Measurements from ENCODE around the gene CD180. TPM values are rescaled to one million over a fixed set of nuclear protein-coding genes. Genes with fewer than 3 reads are reported as not detected.

CD180 gene
- polyA plus RNA-seq (2013, experiment 1 of 2), result not detected
- polyA plus RNA-seq (2013, experiment 2 of 2), result not detected

DNA sequence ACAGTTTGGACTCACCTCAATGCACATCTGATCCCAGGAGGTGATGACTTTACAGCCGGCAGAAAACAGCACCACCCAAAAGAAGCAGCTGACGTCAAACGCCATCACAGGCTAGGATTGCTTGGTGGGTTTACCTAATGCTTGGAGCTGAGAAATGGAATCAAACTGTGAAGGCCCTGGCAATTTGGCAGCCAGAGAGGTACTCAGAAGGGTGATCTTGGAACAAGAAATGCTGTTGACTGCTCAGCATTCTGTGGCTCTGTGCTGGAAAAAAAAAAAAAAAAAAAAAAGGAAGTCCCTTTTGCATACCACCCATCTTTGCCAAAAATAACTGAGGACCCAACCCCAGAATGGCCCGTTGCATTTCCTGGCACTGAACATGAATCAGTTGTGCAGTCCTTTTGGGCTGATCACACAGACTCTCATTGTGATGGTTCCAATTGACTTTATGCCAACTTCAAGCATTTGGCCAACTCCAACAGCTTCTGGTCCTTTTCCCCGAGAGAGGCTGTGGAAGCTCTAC is at the start of gene CD180:
TSS of gene CD180 (minus strand) at position 263 of the 523 bp plus-strand sequence. CDS start at position 105, 158 bp downstream.
- Histone ChIP-seq H3K18ac (ENCODE audit: low read length) (no peak within 1 kb of the TSS), H3K4me2 (ENCODE audit: low read length) (no peak within 1 kb of the TSS), H3K4me3 (ENCODE audit: low read length) (no peak within 1 kb of the TSS), H3K27me3 (ENCODE audit: insufficient read depth, low read length, poor library complexity) (no peaks in the 10 kb centered on the region), H2BK5ac (ENCODE audit: low read length) (no peak within 1 kb of the TSS), H3K79me2 (ENCODE audit: control insufficient read depth, insufficient read depth, low read length) (no peaks in the 10 kb centered on the region), H3K27ac (ENCODE audit: low read depth, low read length) (no peak within 1 kb of the TSS), H3K4ac (ENCODE audit: low read depth, low read length) (no peak within 1 kb of the TSS), H3K4me1 (ENCODE audit: control insufficient read depth, low read depth, low read length) (no peaks in the 10 kb centered on the region), H4K5ac (ENCODE audit: low read length) (no peak within 1 kb of the TSS), H2BK120ac (ENCODE audit: low read depth, low read length) (no peak within 1 kb of the TSS), H3K56ac (ENCODE audit: low read length) (no peak within 1 kb of the TSS), H4K8ac (ENCODE audit: low read depth, low read length) (no peak within 1 kb of the TSS), H3K36me3 (ENCODE audit: control insufficient read depth, insufficient read depth, low read length) (no peaks in the 10 kb centered on the region), H3K79me1 (ENCODE audit: low read length) (no peaks in the 10 kb centered on the region), H3K23ac (ENCODE audit: low read length) (no peak within 1 kb of the TSS), H2AK5ac (ENCODE audit: low read length) (no peak within 1 kb of the TSS), H3K9ac (ENCODE audit: low read length) (no peak within 1 kb of the TSS), H2BK15ac (replicated peaks; ENCODE audit: low read depth) (no peak within 1 kb of the TSS)
- DNase-seq, result no peak
- WGBS (ENCODE audit: extremely low coverage, insufficient coverage, low lambda C conversion rate), result no CpG with 5 or more reads among the region's 5 CpGs

DNA sequence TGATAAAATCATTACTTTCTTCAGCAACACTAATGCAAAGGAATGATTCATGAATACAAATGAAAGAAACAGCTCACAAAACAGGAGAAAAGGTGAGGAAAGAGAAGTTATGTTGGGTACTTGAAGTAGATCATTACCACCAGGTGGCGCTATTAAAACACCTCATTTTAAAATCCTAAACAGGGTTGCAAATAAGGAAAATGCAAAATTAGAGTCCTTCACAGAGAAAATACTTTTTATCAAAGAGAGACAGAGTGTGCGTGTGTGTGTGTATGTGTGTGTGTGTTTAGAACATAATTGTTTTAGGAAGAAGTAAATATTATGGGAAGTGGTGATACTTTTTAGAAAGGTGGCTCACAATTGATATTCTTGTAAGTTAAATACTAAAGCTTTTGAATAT is 49.5 kb upstream of the CD180 start:
- H3K27me3 ChIP-seq (ENCODE audit: insufficient read depth, low read length, poor library complexity), result no peaks in the 10 kb centered on the region
- H3K4ac ChIP-seq (ENCODE audit: low read depth, low read length), result no peak overlapping the region
- H2BK15ac ChIP-seq (replicated peaks; ENCODE audit: low read depth), result no peak overlapping the region
- no peak overlapping the region for H2BK120ac ChIP-seq (ENCODE audit: low read depth, low read length)
- no peaks in the 10 kb centered on the region for H3K36me3 ChIP-seq (ENCODE audit: control insufficient read depth, insufficient read depth, low read length)
- no peak overlapping the region for H4K8ac ChIP-seq (ENCODE audit: low read depth, low read length)
- H4K5ac ChIP-seq (ENCODE audit: low read length), result no peak overlapping the region
- no peak overlapping the region for H2BK5ac ChIP-seq (ENCODE audit: low read length)
- no peak overlapping the region for H3K4me2 ChIP-seq (ENCODE audit: low read length)
- H3K4me1 ChIP-seq (ENCODE audit: control insufficient read depth, low read depth, low read length), result no peaks in the 10 kb centered on the region
- H3K79me1 ChIP-seq (ENCODE audit: low read length), result no peaks in the 10 kb centered on the region
- no peak overlapping the region for H3K9ac ChIP-seq (ENCODE audit: low read length)
- no peaks in the 10 kb centered on the region for H3K79me2 ChIP-seq (ENCODE audit: control insufficient read depth, insufficient read depth, low read length)
- no peak overlapping the region for H3K4me3 ChIP-seq (ENCODE audit: low read length)
- peak; percentile 65 for DNase-seq
- H2AK5ac ChIP-seq (ENCODE audit: low read length), result no peak overlapping the region
- H3K18ac ChIP-seq (ENCODE audit: low read length), result no peak overlapping the region
- H3K27ac ChIP-seq (ENCODE audit: low read depth, low read length), result no peak overlapping the region
- WGBS (ENCODE audit: extremely low coverage, insufficient coverage, low lambda C conversion rate), result 100% methylated on average over 1 of the region's 2 CpGs
- no peak overlapping the region for H3K56ac ChIP-seq (ENCODE audit: low read length)
- no peak overlapping the region for H3K23ac ChIP-seq (ENCODE audit: low read length)

DNA sequence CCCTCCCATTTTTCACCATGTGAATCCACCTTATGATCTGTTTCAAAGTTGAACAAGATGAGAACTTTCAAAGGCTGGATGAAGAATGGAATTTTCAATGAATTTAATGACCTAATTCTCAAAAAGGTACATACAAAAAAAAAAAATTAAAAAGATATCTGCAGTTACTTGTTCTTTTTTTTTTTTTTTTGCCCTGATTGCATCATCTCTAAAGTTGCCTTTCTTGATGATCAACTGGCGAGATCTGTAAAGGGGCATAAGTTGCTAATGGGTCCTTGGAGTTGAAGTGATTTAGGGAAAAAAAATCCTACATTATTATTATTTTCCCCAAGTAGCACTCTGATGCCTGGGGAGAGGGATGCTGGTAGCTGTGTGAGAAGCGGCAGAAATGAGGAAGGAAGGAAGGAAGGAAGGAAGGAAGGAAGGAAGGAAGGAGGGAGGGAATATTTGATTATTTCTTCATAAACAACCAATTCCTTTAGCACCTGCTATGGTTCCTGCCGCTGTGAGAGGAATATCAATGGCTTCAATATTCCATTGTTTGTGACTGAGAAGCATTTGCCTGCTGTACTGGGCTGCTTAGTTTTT is 48.8 kb upstream of the CD180 start:
- no peak for DNase-seq
- Histone ChIP-seq H3K79me1 (ENCODE audit: low read length) (no peaks in the 10 kb centered on the region), H4K5ac (ENCODE audit: low read length) (no peak overlapping the region), H4K8ac (ENCODE audit: low read depth, low read length) (no peak overlapping the region), H2BK120ac (ENCODE audit: low read depth, low read length) (no peak overlapping the region), H3K27ac (ENCODE audit: low read depth, low read length) (no peak overlapping the region), H3K4me2 (ENCODE audit: low read length) (no peak overlapping the region), H3K36me3 (ENCODE audit: control insufficient read depth, insufficient read depth, low read length) (no peaks in the 10 kb centered on the region), H3K9ac (ENCODE audit: low read length) (no peak overlapping the region), H2AK5ac (ENCODE audit: low read length) (no peak overlapping the region), H2BK5ac (ENCODE audit: low read length) (no peak overlapping the region), H3K18ac (ENCODE audit: low read length) (no peak overlapping the region), H3K56ac (ENCODE audit: low read length) (no peak overlapping the region), H3K4me1 (ENCODE audit: control insufficient read depth, low read depth, low read length) (no peaks in the 10 kb centered on the region), H3K4ac (ENCODE audit: low read depth, low read length) (no peak overlapping the region), H3K79me2 (ENCODE audit: control insufficient read depth, insufficient read depth, low read length) (no peaks in the 10 kb centered on the region), H3K4me3 (ENCODE audit: low read length) (no peak overlapping the region), H3K27me3 (ENCODE audit: insufficient read depth, low read length, poor library complexity) (no peaks in the 10 kb centered on the region), H3K23ac (ENCODE audit: low read length) (no peak overlapping the region), H2BK15ac (replicated peaks; ENCODE audit: low read depth) (no peak overlapping the region)
- no CpG with 5 or more reads among the region's 3 CpGs for WGBS (ENCODE audit: extremely low coverage, insufficient coverage, low lambda C conversion rate)

DNA sequence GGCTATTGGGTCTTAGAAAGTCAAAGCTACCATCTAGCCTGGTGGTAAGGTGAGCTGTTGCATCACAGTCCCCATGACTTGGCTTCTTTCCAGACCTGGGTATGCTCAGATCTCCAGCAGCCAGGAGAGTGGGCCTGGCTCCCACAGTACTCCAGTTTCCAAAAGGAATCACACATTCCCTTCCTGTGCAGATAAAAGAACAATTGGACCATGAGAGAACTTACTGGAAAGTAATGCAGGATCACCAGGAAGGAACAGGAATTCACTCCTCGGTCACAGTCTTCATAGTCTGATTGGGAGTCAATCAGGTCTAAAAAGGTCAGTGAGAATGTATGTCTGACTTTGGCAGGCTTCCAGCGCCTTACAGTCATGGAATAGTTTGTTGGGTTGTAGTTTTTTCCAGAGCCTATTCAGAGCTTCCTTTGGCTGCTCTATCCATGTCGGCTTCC is 47.8 kb upstream of the CD180 start:
- DNase-seq, result no peak
- Histone ChIP-seq H3K27ac (ENCODE audit: low read depth, low read length) (no peak overlapping the region), H3K36me3 (ENCODE audit: control insufficient read depth, insufficient read depth, low read length) (no peaks in the 10 kb centered on the region)

DNA sequence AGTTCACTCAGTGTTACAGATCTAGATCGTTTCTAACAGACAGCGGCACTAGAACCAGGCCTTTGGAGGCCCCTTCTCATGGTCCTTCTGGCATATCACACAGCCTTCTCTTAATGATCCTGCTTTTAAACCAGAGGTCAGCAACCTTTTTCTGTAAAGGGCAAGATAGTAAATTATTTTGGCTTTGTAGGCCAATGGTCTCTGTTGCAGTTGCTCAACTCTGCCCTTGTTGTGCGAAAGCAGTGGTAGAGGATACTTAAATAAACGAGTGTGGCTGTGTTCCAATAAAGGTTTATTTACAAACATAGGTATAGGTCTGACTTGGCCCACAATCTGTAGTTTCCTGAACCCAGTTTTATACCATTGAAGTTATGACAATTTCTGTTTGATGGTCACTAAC is 47.3 kb upstream of the CD180 start:
- Histone ChIP-seq H2BK15ac (replicated peaks; ENCODE audit: low read depth) (no peak overlapping the region), H3K36me3 (ENCODE audit: control insufficient read depth, insufficient read depth, low read length) (no peaks in the 10 kb centered on the region), H3K4me3 (ENCODE audit: low read length) (no peak overlapping the region), H3K27ac (ENCODE audit: low read depth, low read length) (no peak overlapping the region), H3K27me3 (ENCODE audit: insufficient read depth, low read length, poor library complexity) (no peaks in the 10 kb centered on the region), H3K79me1 (ENCODE audit: low read length) (no peaks in the 10 kb centered on the region), H3K4me2 (ENCODE audit: low read length) (no peak overlapping the region), H3K79me2 (ENCODE audit: control insufficient read depth, insufficient read depth, low read length) (no peaks in the 10 kb centered on the region), H2AK5ac (ENCODE audit: low read length) (no peak overlapping the region), H2BK5ac (ENCODE audit: low read length) (no peak overlapping the region), H3K18ac (ENCODE audit: low read length) (no peak overlapping the region), H4K8ac (ENCODE audit: low read depth, low read length) (no peak overlapping the region), H2BK120ac (ENCODE audit: low read depth, low read length) (no peak overlapping the region), H3K23ac (ENCODE audit: low read length) (no peak overlapping the region), H3K4ac (ENCODE audit: low read depth, low read length) (no peak overlapping the region), H3K9ac (ENCODE audit: low read length) (no peak overlapping the region), H3K56ac (ENCODE audit: low read length) (no peak overlapping the region), H4K5ac (ENCODE audit: low read length) (no peak overlapping the region), H3K4me1 (ENCODE audit: control insufficient read depth, low read depth, low read length) (no peaks in the 10 kb centered on the region)
- no peak for DNase-seq
- WGBS (ENCODE audit: extremely low coverage, insufficient coverage, low lambda C conversion rate), result no CpG with 5 or more reads among the region's 4 CpGs

More for the DNA sequence above, 47.8 kb upstream of the CD180 start:
- Histone ChIP-seq H2BK15ac (replicated peaks; ENCODE audit: low read depth) (no peak overlapping the region), H4K8ac (ENCODE audit: low read depth, low read length) (no peak overlapping the region), H3K79me2 (ENCODE audit: control insufficient read depth, insufficient read depth, low read length) (no peaks in the 10 kb centered on the region), H3K23ac (ENCODE audit: low read length) (no peak overlapping the region), H2AK5ac (ENCODE audit: low read length) (no peak overlapping the region), H3K79me1 (ENCODE audit: low read length) (no peaks in the 10 kb centered on the region), H3K4ac (ENCODE audit: low read depth, low read length) (no peak overlapping the region), H3K4me3 (ENCODE audit: low read length) (no peak overlapping the region), H3K4me2 (ENCODE audit: low read length) (no peak overlapping the region), H4K5ac (ENCODE audit: low read length) (no peak overlapping the region), H3K4me1 (ENCODE audit: control insufficient read depth, low read depth, low read length) (no peaks in the 10 kb centered on the region), H2BK5ac (ENCODE audit: low read length) (no peak overlapping the region), H3K18ac (ENCODE audit: low read length) (no peak overlapping the region), H3K27me3 (ENCODE audit: insufficient read depth, low read length, poor library complexity) (no peaks in the 10 kb centered on the region), H2BK120ac (ENCODE audit: low read depth, low read length) (no peak overlapping the region), H3K56ac (ENCODE audit: low read length) (no peak overlapping the region), H3K9ac (ENCODE audit: low read length) (no peak overlapping the region)
- WGBS (ENCODE audit: extremely low coverage, insufficient coverage, low lambda C conversion rate), result no CpG with 5 or more reads among the region's 3 CpGs

DNA sequence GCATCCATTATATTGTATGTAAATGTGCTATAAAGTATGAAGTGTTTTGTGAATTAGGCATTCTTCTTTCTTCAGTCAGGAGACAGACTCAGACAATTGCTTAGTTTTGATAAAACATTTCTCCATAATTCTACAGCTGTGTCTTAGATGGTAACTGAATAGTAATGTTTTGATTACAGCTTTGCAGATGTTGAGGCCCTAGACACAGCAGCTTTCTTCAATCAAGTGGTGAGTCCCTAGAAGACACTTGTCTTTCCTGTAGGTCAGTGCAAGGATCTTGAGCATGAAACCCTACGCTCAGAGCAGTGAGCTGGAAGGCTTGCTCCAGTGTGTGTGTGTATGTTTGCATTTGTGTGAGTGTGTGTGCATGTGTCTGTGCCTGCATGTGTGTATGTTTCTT is 46.8 kb upstream of the CD180 start:
- Histone ChIP-seq H4K5ac (ENCODE audit: low read length) (no peak overlapping the region), H2AK5ac (ENCODE audit: low read length) (no peak overlapping the region), H3K27me3 (ENCODE audit: insufficient read depth, low read length, poor library complexity) (no peaks in the 10 kb centered on the region), H3K4me1 (ENCODE audit: control insufficient read depth, low read depth, low read length) (no peaks in the 10 kb centered on the region), H3K36me3 (ENCODE audit: control insufficient read depth, insufficient read depth, low read length) (no peaks in the 10 kb centered on the region), H3K9ac (ENCODE audit: low read length) (no peak overlapping the region), H3K18ac (ENCODE audit: low read length) (no peak overlapping the region), H3K79me1 (ENCODE audit: low read length) (no peaks in the 10 kb centered on the region), H3K79me2 (ENCODE audit: control insufficient read depth, insufficient read depth, low read length) (no peaks in the 10 kb centered on the region), H2BK5ac (ENCODE audit: low read length) (no peak overlapping the region), H3K4me3 (ENCODE audit: low read length) (no peak overlapping the region), H3K27ac (ENCODE audit: low read depth, low read length) (no peak overlapping the region), H3K4me2 (ENCODE audit: low read length) (no peak overlapping the region), H3K56ac (ENCODE audit: low read length) (no peak overlapping the region), H2BK120ac (ENCODE audit: low read depth, low read length) (no peak overlapping the region), H3K4ac (ENCODE audit: low read depth, low read length) (no peak overlapping the region), H4K8ac (ENCODE audit: low read depth, low read length) (no peak overlapping the region), H3K23ac (ENCODE audit: low read length) (no peak overlapping the region), H2BK15ac (replicated peaks; ENCODE audit: low read depth) (no peak overlapping the region)
- no peak for DNase-seq
- no CpG with 5 or more reads among the region's 1 CpG for WGBS (ENCODE audit: extremely low coverage, insufficient coverage, low lambda C conversion rate)

Data from mesendoderm (in vitro differentiated cells).